Measurements from ENCODE around the gene BSPRY.
"Not testable (repeated sequence)": the region's sequence is repeated elsewhere in the genome, so short reads cannot be mapped to it uniquely, and the experiment has no call there.

BSPRY gene

GRCh38 chr9:113341712-113342410, 7.5 kb upstream of the BSPRY start:
- no peak for DNase-seq (ENCODE audit: low read depth)

GRCh38 chr9:113343732-113344231, 5.6 kb upstream of the BSPRY start:
- DNase-seq (ENCODE audit: low read depth): no peak

- DNase-seq (ENCODE audit: low read depth): no peak
Measured at GRCh38 chr9:113345190-113345589, 4.2 kb upstream of the BSPRY start.

GRCh38 chr9:113345671-113346070, 3.7 kb upstream of the BSPRY start:
- no peak for DNase-seq (ENCODE audit: low read depth)

GRCh38 chr9:113348437-113348836, 904 bp upstream of the BSPRY start:
- no peak for DNase-seq (ENCODE audit: low read depth)

- no peak for DNase-seq (ENCODE audit: low read depth)
Measured at GRCh38 chr9:113349066-113349444, 286 bp upstream of the BSPRY start.

GRCh38 chr9:113350107-113350661, 843 bp downstream of the BSPRY start:
- no peak for DNase-seq (ENCODE audit: low read depth)

GRCh38 chr9:113350937-113351336, 1.6 kb downstream of the BSPRY start:
- no peak for DNase-seq (ENCODE audit: low read depth)

GRCh38 chr9:113352006-113352405, 2.7 kb downstream of the BSPRY start:
- DNase-seq (ENCODE audit: low read depth): no peak

GRCh38 chr9:113352411-113352810, 3.1 kb downstream of the BSPRY start:
- DNase-seq (ENCODE audit: low read depth): no peak

- DNase-seq (ENCODE audit: low read depth): no peak
Measured at GRCh38 chr9:113355040-113355596, 5.8 kb downstream of the BSPRY start.

GRCh38 chr9:113356686-113357292, 7.4 kb downstream of the BSPRY start:
- no peak for DNase-seq (ENCODE audit: low read depth)

GRCh38 chr9:113359385-113359784, 10.0 kb downstream of the BSPRY start:
- no peak for DNase-seq (ENCODE audit: low read depth)

GRCh38 chr9:113360242-113360842, 11.0 kb downstream of the BSPRY start:
- no peak for DNase-seq (ENCODE audit: low read depth)

GRCh38 chr9:113361304-113362018, 12.1 kb downstream of the BSPRY start:
- DNase-seq (ENCODE audit: low read depth): no peak

GRCh38 chr9:113363336-113363735, 14.0 kb downstream of the BSPRY start:
- no peak for DNase-seq (ENCODE audit: low read depth)

- no peak for DNase-seq (ENCODE audit: low read depth)
Measured at GRCh38 chr9:113364951-113365350, 15.6 kb downstream of the BSPRY start.

- DNase-seq (ENCODE audit: low read depth): not testable (repeated sequence)
Measured at GRCh38 chr9:113365652-113366051, 16.3 kb downstream of the BSPRY start.

GRCh38 chr9:113368348-113368981, 19.1 kb downstream of the BSPRY start:
- DNase-seq (ENCODE audit: low read depth): no peak

- DNase-seq (ENCODE audit: low read depth): no peak
Measured at GRCh38 chr9:113368982-113369854, 19.9 kb downstream of the BSPRY start.

- DNase-seq (ENCODE audit: low read depth): no peak
Measured at GRCh38 chr9:113369855-113370140, 20.5 kb downstream of the BSPRY start.
